ENCODE data around the gene ASB15.

DNA sequence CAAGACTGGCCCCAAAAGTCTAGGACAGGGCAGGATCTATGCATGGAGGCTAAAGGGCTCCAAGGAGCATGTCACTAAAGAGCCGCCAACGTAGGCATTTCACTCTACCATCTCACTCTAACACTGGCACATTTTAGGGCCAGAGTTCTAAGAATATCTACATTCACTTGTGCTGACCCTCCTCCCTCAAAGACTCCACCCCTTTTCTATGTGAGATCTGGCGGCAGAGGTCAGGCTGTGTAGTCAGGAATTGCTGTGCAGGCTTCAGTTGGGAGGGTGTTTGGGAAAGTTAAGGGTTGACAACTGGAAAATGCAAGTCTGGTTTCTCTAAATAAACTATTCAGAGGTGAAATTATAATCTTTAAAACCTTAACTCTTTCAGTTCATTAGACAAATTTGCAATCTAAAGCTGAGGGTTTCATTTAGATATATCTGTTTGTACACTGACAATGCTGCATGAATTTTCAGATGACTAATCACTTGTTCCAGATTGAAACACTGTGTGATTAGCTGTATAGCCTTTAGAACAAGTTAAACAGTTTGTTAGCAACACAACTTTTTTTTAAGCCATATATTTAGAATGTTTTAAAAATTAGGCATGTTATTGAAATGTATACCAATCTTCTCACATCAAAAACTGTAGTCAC lies 72.3 kb downstream of the ASB15 start:
- no peak for TF ChIP-seq NRF1 (IDR thresholded peaks at IDR 0.05; ENCODE audit: low read depth, low read length)
- no peak for TF ChIP-seq POLR2AphosphoS5 (IDR thresholded peaks at IDR 0.05; ENCODE audit: low read depth, low read length)
- no peak for TF ChIP-seq CTCF (IDR thresholded peaks at IDR 0.05; ENCODE audit: control extremely low read depth in 1 of 3, insufficient read depth in 1 of 3, low read depth in 1 of 3, low read length in 3 of 3)
- TF ChIP-seq EP300 (IDR thresholded peaks at IDR 0.05; ENCODE audit: borderline replicate concordance in 1 of 2, low read depth in 2 of 2, low read length in 2 of 2): no peak
- no peak for TF ChIP-seq JUND (IDR thresholded peaks at IDR 0.05; ENCODE audit: low read length)
- TF ChIP-seq CREB1 (IDR thresholded peaks at IDR 0.05): no peak
- TF ChIP-seq CEBPB (IDR thresholded peaks at IDR 0.05; ENCODE audit: low read depth, low read length): no peak
- TF ChIP-seq POLR2A (IDR thresholded peaks at IDR 0.05; ENCODE audit: control extremely low read depth in 1 of 2, low read depth in 2 of 2, low read length in 2 of 2): no peak
- no peak for TF ChIP-seq RNF2 (IDR thresholded peaks at IDR 0.05; ENCODE audit: borderline replicate concordance, low read depth, low read length, missing control alignments, poor library complexity, severe bottlenecking)
- no peak for TF ChIP-seq ZNF274 (IDR thresholded peaks at IDR 0.05; ENCODE audit: borderline replicate concordance, extremely low read depth, low read length)
- TF ChIP-seq EZH2 (IDR thresholded peaks at IDR 0.05; ENCODE audit: low read depth, low read length, severe bottlenecking): no peak
- TF ChIP-seq TCF12 (IDR thresholded peaks at IDR 0.05; ENCODE audit: low read depth, low read length): no peak
- no peak for TF ChIP-seq RAD21 (IDR thresholded peaks at IDR 0.05 in 1 of 2, conservative IDR thresholded peaks at IDR 0.05 in 1 of 2; ENCODE audit: low read depth in 2 of 2, low read length in 2 of 2)
- no peak for TF ChIP-seq SP1 (IDR thresholded peaks at IDR 0.05; ENCODE audit: low read depth, low read length)
